HCT116 (cell line): ENCODE measurements around the gene TUBB4B. TPM values are rescaled to one million over a fixed set of nuclear protein-coding genes. Genes with fewer than 3 reads are reported as not detected.

ENCODE experiments used
- ATAC-seq: fragments of 200-7000 bp; cut with Tn5 transposase; 2 replicates; pipeline ENCODE4 v1.9.1; 2020; ENCODE audit warnings: mild to moderate bottlenecking, moderate library complexity
- BruUV-seq: library from RNA; stranded (reverse); fragments of 400-500 nt; replicated peaks from 2 replicates; lab custom pipeline; 2021; lab: Mats Ljungman, UMichigan
- CTCF ChIA-PET: fragments of 300-600 bp; sonication (Branson Sonifier 250); formaldehyde crosslinking; loops from one replicate; lab custom pipeline; 2021; ENCODE audit warnings: antibody characterized with exemption; lab: Charles Lee
- POLR2A ChIA-PET: fragments of 300-600, 350-600 bp; sonication (Branson Sonifier 250); formaldehyde crosslinking; loops from one replicate; lab custom pipeline; 2021; ENCODE audit warnings: antibody characterized with exemption; lab: Charles Lee
- RAD21 ChIA-PET, 2 experiments: fragments of 300-600 bp; sonication (Branson Sonifier 250); formaldehyde crosslinking; loops; one replicate each; lab custom pipeline; 2023; ENCODE audit warnings: low total read pairs in 2 of 2; ENCODE audit not compliant: uncharacterized antibody in 2 of 2, unreplicated experiment in 2 of 2, low non-redundant PET in 1 of 2; lab: Charles Lee
- DNase-seq: peaks from one replicate; pipeline ENCODE4 v3.0.0-alpha.2; 2010; ENCODE audit warnings: low read depth, low spot score
- H2AFZ ChIP-seq: fragments of 200-600 bp; shearing (Covaris generic), sonication (generic); 2 replicates; pipeline ENCODE4 v1.6.1; 2017; ENCODE audit warnings: low read depth, mixed run types, mixed read lengths, antibody characterized with exemption, low read length; ENCODE audit not compliant: poor library complexity, severe bottlenecking
- H3K27ac ChIP-seq: 2 replicates; pipeline ENCODE4 v1.5.1; 2012; ENCODE audit warnings: low read depth, low read length
- H3K27me3 ChIP-seq: fragments of 200-600 bp; sonication (generic); 2 replicates; pipeline ENCODE4 v1.6.1; 2016; ENCODE audit warnings: mixed run types, low read length, mixed read lengths; ENCODE audit not compliant: insufficient read depth
- H3K36me3 ChIP-seq, 2 experiments: fragments of 200-500 bp in 1 of 2; fragments of 200-600 bp in 1 of 2; sonication (Bioruptor generic) in 1 of 2; sonication (generic) in 1 of 2; 2 replicates each; pipeline versions ENCODE4 v1.5.1 to v1.6.1; 2014 to 2016; ENCODE audit warnings: low read length in 2 of 2, inconsistent platforms in 1 of 2, mixed read lengths in 1 of 2, mixed run types in 1 of 2; ENCODE audit not compliant: insufficient read depth in 2 of 2, control insufficient read depth in 1 of 2
- H3K4me1 ChIP-seq, 2 experiments: fragments of 200-600 bp in 1 of 2; sonication (generic) in 1 of 2; 2 replicates each; pipeline versions ENCODE4 v1.5.1 to v1.6.1; 2012 to 2017; ENCODE audit warnings: low read length in 2 of 2, inconsistent platforms in 1 of 2, mild to moderate bottlenecking in 1 of 2, mixed read lengths in 1 of 2, mixed run types in 1 of 2, moderate library complexity in 1 of 2; ENCODE audit not compliant: insufficient read depth in 2 of 2, control insufficient read depth in 1 of 2
- H3K4me2 ChIP-seq: fragments of 200-600 bp; sonication (generic); 2 replicates; pipeline ENCODE4 v1.6.1; 2017; ENCODE audit warnings: mixed run types, low read length, mixed read lengths
- H3K4me3 ChIP-seq, 2 experiments: fragments of 200-600 bp in 1 of 2; sonication (generic) in 1 of 2; replicated peaks in 1 of 2; 2 replicates each; pipeline ENCODE4 v1.5.1; 2011 to 2016; ENCODE audit warnings: low read length in 2 of 2, control low read depth in 1 of 2, low read depth in 1 of 2, mild to moderate bottlenecking in 1 of 2, mixed read lengths in 1 of 2, mixed run types in 1 of 2
- H3K79me2 ChIP-seq: fragments of 200-600 bp; sonication (generic); 2 replicates; pipeline ENCODE4 v1.6.1; 2017; ENCODE audit warnings: mild to moderate bottlenecking, mixed run types, low read length, moderate library complexity, mixed read lengths; ENCODE audit not compliant: insufficient read depth
- H3K9ac ChIP-seq: fragments of 200-600 bp; sonication (generic); 2 replicates; pipeline ENCODE4 v1.6.1; 2016; ENCODE audit warnings: low read length, mixed read lengths
- H3K9me2 ChIP-seq: fragments of 200-600 bp; sonication (generic), shearing (Covaris generic); 2 replicates; pipeline ENCODE4 v1.6.1; 2017; ENCODE audit warnings: mixed run types, mild to moderate bottlenecking, moderate library complexity; ENCODE audit not compliant: insufficient read depth
- H3K9me3 ChIP-seq, 2 experiments: fragments of 200-500 bp in 1 of 2; fragments of 200-600 bp in 1 of 2; sonication (Bioruptor generic) in 1 of 2; sonication (generic) in 1 of 2; 2 replicates each; pipeline ENCODE4 v1.6.1; 2014 to 2017; ENCODE audit warnings: low read length in 2 of 2, mixed read lengths in 2 of 2, inconsistent platforms in 1 of 2, low read depth in 1 of 2, mild to moderate bottlenecking in 1 of 2, mixed run types in 1 of 2, moderate library complexity in 1 of 2; ENCODE audit not compliant: control insufficient read depth in 1 of 2, insufficient read depth in 1 of 2
- H4K20me1 ChIP-seq: fragments of 200-600 bp; sonication (generic), shearing (Covaris generic); 2 replicates; pipeline ENCODE4 v1.6.1; 2017; ENCODE audit warnings: mixed run types, mild to moderate bottlenecking, moderate library complexity; ENCODE audit not compliant: insufficient read depth
- CBX3 ChIP-seq: IDR thresholded peaks from 2 replicates; pipeline ENCODE4 v1.6.1; 2012; ENCODE audit warnings: low read depth
- CEBPB ChIP-seq: IDR thresholded peaks from 2 replicates; pipeline ENCODE4 v1.6.1; 2012; ENCODE audit warnings: low read depth
- EGR1 ChIP-seq: IDR thresholded peaks from 2 replicates; pipeline ENCODE4 v1.6.1; 2012; ENCODE audit warnings: low read depth
- ELF1 ChIP-seq: IDR thresholded peaks from 2 replicates; pipeline ENCODE4 v1.6.1; 2012; ENCODE audit warnings: low read depth, borderline replicate concordance
- EZH2 ChIP-seq: fragments of 200-600 bp; sonication (generic); IDR thresholded peaks from 2 replicates; pipeline ENCODE4 v1.6.1; 2017; ENCODE audit warnings: antibody characterized with exemption, mixed run types
- EZH2phosphoT487 ChIP-seq: fragments of 200-600 bp; IDR thresholded peaks from 2 replicates; pipeline ENCODE4 v1.6.1; 2018; ENCODE audit warnings: antibody characterized with exemption, borderline replicate concordance
- FOSL1 ChIP-seq: IDR thresholded peaks from 2 replicates; pipeline ENCODE4 v1.6.1; 2012; ENCODE audit warnings: low read depth
- JUND ChIP-seq: IDR thresholded peaks from 2 replicates; pipeline ENCODE4 v1.6.1; 2012
- MAX ChIP-seq: IDR thresholded peaks from 2 replicates; pipeline ENCODE4 v1.6.1; 2012
- POLR2A ChIP-seq: IDR thresholded peaks from 2 replicates; pipeline ENCODE4 v1.7.0; 2011; ENCODE audit warnings: borderline replicate concordance; ENCODE audit not compliant: insufficient read depth, insufficient read length; ENCODE audit errors: extremely low read depth
- POLR2AphosphoS5 ChIP-seq: IDR thresholded peaks from 2 replicates; pipeline ENCODE4 v1.6.1; 2011; ENCODE audit warnings: mild to moderate bottlenecking, low read depth, low read length, moderate library complexity
- REST ChIP-seq: IDR thresholded peaks from 2 replicates; pipeline ENCODE4 v1.6.1; 2012; ENCODE audit warnings: low read depth
- SIN3A ChIP-seq: IDR thresholded peaks from 2 replicates; pipeline ENCODE4 v1.6.1; 2012; ENCODE audit warnings: low read depth
- SRF ChIP-seq: IDR thresholded peaks from 2 replicates; pipeline ENCODE4 v1.6.1; 2012; ENCODE audit warnings: low read depth
- TCF7L2 ChIP-seq: IDR thresholded peaks from 2 replicates; pipeline ENCODE4 v1.7.0; 2011; ENCODE audit warnings: borderline replicate concordance, inconsistent platforms; ENCODE audit not compliant: insufficient read depth, insufficient read length; ENCODE audit errors: extremely low read depth
- YY1 ChIP-seq: IDR thresholded peaks from 2 replicates; pipeline ENCODE4 v1.6.1; 2011; ENCODE audit warnings: low read length, low read depth, moderate library complexity, mild to moderate bottlenecking; ENCODE audit not compliant: insufficient replicate concordance; ENCODE audit errors: extremely low read depth
- ZFX ChIP-seq: fragments of 450-650 bp; IDR thresholded peaks from 2 replicates; pipeline ENCODE4 v1.6.1; 2017
- ZNF274 ChIP-seq: fragments of 200-500 bp; sonication (Bioruptor generic); IDR thresholded peaks from 2 replicates; pipeline ENCODE4 v1.6.1; 2014; ENCODE audit warnings: mild to moderate bottlenecking, low read depth, low read length, inconsistent platforms
- intact Hi-C: fragments of 100-400 bp; cut with micrococcal nuclease; formaldehyde crosslinking; loops from 2 replicates; pipeline ENCODE4 v1.10.0; 2022
- total RNA-seq: library from RNA; stranded (reverse); gene quantifications from one replicate; pipeline ENCODE4 v1.2.1, GENCODE V29; 2021; ENCODE audit not compliant: unreplicated experiment
- TF ChIP-seq, protein P1 (sequence below): IDR thresholded peaks from 2 replicates; pipeline ENCODE4 v1.6.1; 2011; ENCODE audit warnings: mild to moderate bottlenecking, low read length, moderate library complexity; ENCODE audit not compliant: insufficient replicate concordance; ENCODE audit errors: extremely low read depth

The TUBB4B gene
- total RNA-seq, 1 experiment from 2014 or later: 502 TPM

DNA sequence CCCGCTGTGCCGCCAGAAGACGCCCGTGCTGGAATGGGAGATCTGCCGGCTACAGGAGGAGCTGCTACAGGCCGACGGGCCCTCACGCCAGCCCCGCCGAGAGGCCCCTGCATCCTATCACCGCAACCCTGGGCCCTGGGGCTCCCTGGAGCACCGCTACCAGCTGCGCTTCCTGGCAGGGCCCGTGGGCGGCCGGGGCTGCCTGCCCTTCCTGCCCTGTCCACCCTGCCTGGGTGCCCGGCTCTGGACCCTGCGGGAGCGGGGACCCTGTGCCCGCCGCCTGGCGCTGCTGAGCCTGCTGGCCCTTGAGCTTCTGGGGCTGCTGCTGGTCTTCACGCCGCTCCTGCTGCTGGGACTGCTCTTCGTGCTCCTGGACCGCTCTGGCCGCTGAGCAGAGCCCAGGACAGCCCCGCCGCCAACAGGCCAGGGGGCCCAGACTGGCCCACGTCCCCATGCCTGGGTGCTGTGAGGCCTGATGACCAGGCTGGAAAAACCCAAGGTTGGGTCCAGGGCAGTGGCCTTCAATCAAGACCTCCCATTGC is 22.8 kb upstream of the TUBB4B start:
- ATAC-seq: no peak
- H3K9ac ChIP-seq: peak overlapping the region; percentile 46

More for the DNA sequence above, 22.8 kb upstream of the TUBB4B start:
- ChIA-PET RAD21 (no interaction called here), CTCF (interaction anchor here (1.1 kb wide), 1 partner anchor 67 kb away, joined by 4 read pairs; no protein-coding TSS in a partner anchor), POLR2A (interaction anchor here (1.0 to 1.2 kb wide), 2 partner anchors 9 to 23 kb away, joined by 3 to 7 read pairs; partner anchors contain the start of genes RNF224 and TUBB4B)
- peak overlapping the region; percentile 77 for H3K4me2 ChIP-seq
- H3K27me3 ChIP-seq: no peaks in the 10 kb centered on the region
- H4K20me1 ChIP-seq: no peaks in the 10 kb centered on the region
- H3K4me3 ChIP-seq: peak overlapping the region; percentile 45 to 46; a peak in 2 of 4 replicates
- no peak for TF ChIP-seq SIN3A
- TF ChIP-seq SRF: no peak
- no peak for TF ChIP-seq EZH2
- TF ChIP-seq, protein P1, sequence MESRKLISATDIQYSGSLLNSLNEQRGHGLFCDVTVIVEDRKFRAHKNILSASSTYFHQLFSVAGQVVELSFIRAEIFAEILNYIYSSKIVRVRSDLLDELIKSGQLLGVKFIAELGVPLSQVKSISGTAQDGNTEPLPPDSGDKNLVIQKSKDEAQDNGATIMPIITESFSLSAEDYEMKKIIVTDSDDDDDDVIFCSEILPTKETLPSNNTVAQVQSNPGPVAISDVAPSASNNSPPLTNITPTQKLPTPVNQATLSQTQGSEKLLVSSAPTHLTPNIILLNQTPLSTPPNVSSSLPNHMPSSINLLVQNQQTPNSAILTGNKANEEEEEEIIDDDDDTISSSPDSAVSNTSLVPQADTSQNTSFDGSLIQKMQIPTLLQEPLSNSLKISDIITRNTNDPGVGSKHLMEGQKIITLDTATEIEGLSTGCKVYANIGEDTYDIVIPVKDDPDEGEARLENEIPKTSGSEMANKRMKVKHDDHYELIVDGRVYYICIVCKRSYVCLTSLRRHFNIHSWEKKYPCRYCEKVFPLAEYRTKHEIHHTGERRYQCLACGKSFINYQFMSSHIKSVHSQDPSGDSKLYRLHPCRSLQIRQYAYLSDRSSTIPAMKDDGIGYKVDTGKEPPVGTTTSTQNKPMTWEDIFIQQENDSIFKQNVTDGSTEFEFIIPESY: no peak
- no peak for TF ChIP-seq JUND
- no peak for TF ChIP-seq ZNF274
- no peak for TF ChIP-seq CEBPB
- no peak for TF ChIP-seq EGR1
- TF ChIP-seq POLR2AphosphoS5: no peak
- TF ChIP-seq CBX3: no peak
- TF ChIP-seq ELF1: no peak
- TF ChIP-seq MAX: no peak
- TF ChIP-seq YY1: no peak
- no peak for TF ChIP-seq EZH2phosphoT487
- no peak for TF ChIP-seq REST
- TF ChIP-seq TCF7L2: no peak
- no peak for TF ChIP-seq POLR2A
- TF ChIP-seq ZFX: no peak
- TF ChIP-seq FOSL1: no peak
- DNase-seq: no peak
- BruUV-seq: no TSS peak
- H3K9me3 ChIP-seq: no peaks in the 10 kb centered on the region
- H2AFZ ChIP-seq: no peak overlapping the region
- intact Hi-C loops: no loop called here
- no peaks in the 10 kb centered on the region for H3K36me3 ChIP-seq
- H3K9me2 ChIP-seq: no peaks in the 10 kb centered on the region
- H3K4me1 ChIP-seq: peaks cover 28 to 63% of the 10 kb centered on the region in 2 experiments
- H3K27ac ChIP-seq: peak overlapping the region; percentile 94
- H3K79me2 ChIP-seq: no peaks in the 10 kb centered on the region
